Fibroblast of skin of back (primary cell): ENCODE results near the gene AFTPH. TPM values are rescaled to one million over a fixed set of nuclear protein-coding genes. Genes with fewer than 3 reads are reported as not detected.

Source experiments
- DNase-seq: peaks from one replicate; pipeline ENCODE4 v3.0.0-alpha.2; 2013
- polyA plus RNA-seq, 2 experiments: library from polyadenylated mRNA; unstranded; fragments of 120-200 nt; gene quantifications; one replicate each; pipeline ENCODE4 v1.2.1, GENCODE V29; 2013; ENCODE audit not compliant: insufficient read length in 2 of 2

The AFTPH gene, protein sequence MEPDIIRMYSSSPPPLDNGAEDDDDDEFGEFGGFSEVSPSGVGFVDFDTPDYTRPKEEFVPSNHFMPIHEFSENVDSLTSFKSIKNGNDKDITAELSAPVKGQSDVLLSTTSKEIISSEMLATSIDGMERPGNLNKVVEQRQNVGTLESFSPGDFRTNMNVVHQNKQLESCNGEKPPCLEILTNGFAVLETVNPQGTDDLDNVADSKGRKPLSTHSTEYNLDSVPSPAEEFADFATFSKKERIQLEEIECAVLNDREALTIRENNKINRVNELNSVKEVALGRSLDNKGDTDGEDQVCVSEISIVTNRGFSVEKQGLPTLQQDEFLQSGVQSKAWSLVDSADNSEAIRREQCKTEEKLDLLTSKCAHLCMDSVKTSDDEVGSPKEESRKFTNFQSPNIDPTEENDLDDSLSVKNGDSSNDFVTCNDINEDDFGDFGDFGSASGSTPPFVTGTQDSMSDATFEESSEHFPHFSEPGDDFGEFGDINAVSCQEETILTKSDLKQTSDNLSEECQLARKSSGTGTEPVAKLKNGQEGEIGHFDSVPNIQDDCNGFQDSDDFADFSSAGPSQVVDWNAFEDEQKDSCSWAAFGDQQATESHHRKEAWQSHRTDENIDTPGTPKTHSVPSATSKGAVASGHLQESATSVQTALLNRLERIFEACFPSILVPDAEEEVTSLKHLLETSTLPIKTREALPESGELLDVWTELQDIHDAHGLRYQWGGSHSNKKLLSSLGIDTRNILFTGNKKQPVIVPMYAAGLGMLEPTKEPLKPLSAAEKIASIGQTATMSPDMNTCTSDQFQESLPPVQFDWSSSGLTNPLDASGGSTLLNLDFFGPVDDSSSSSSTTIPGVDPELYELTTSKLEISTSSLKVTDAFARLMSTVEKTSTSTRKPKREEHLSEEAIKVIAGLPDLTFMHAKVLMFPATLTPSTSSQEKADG
- polyA plus RNA-seq (2013, experiment 1 of 2; ENCODE audit: insufficient read length) = 18.9 TPM
- 22.1 TPM for polyA plus RNA-seq (2013, experiment 2 of 2; ENCODE audit: insufficient read length)

DNA sequence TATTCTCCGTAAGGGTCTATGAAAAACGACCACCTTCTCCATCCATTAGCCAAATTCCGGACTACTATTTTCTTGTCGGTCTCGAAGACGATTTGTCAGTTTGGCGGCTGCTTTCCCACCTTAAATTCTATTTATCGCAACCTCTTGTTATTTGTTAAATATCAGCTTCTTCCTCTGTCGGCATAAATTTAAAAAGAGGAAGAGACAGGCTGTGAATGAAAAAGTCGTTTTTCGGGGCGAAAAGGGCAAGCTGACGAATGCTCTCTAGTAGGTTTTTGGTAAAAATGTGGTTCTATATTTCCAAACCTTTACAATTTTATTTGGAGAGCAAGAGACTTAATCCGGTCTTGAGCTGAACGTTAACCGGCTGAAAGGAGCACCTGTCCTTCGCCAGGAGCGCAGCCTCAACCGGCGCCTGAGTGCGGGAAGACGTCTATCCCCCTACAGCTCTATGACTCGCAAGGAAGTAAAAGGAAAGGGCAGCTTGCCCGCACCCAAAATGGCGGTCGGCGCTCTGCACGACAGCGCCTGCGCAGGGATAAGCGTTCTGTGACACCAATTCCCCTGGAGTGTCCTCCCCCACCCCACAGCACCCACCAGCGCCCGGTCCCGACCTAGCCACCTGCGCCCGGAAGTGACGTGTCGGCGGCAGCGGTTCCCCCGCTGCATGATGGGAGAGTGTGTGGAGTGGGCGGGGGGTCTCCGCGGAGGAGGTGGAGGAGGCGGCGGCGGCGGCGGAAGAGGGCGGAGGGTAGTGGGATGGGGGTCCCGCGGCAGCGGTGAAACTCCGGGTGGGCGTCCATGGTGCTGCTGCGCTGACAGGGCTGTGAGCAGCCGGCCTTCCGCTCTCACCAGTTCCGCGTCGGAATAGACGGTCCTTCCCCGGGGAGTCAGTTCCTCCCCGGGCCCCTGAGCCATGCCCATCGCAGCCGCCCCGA is at the start of gene AFTPH:
Gene AFTPH (plus strand): TSS at position 663 of the 938 bp plus-strand sequence. CDS start 27,147 bp downstream, outside the sequence.
- DNase-seq = peak; percentile 99

DNA sequence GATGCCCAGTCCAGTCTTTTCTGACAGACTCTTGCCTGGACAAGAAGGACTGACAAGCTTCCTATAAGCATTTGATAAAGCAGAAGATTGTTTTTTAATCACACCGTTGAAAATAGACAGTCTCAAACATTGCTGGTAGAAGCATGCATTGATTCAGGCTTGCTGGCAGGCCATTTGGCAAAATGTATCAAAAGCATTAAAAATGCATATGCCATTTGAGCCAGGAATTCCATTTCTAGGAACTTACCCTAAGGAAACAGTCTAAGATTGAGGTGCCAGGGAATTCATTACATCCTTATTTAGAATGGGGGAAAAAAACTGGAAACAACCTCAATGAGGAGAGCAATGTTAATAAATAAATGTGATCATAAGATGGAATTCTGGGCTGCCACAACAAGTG is 49.5 kb upstream of the AFTPH start:
- DNase-seq = no peak

DNA sequence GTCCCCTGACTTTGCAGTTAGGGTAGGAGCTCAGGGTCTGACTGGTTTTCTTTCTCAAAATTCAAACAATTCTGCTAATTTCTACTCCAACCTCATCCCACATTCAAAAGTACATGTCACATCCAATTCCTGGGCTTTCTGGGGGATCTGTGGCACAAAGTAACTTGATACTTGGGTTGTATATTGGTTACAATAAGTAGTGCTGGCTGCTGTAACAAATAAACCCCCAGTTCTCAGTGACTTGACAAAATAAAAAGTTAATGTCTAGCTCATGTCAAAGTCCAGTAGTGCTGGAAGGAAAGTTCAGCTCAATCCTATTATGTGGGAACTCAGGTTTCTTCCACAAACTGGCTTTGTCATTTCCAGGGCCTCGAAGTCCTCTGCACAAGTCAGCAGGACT is 47.1 kb upstream of the AFTPH start:
- no peak for DNase-seq

DNA sequence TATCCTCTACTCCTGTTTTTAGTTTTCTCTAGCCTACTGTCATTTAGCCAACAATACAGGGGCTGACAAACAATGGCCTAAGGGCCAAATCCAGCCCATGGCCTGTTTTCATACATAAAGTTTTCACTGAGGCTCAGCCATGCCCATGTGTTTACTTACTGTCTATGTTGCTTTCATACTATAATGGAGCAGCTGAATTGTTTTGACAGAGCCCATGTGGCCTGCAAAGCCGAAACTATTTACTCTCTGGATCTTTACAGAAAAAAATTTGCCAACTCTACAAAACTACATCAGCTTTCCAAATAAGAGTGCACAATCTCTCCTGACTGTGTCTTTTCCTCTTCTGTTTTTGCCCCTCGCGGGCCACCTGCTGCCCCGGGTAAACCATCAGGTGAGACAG is 46.1 kb upstream of the AFTPH start:
- no peak for DNase-seq

DNA sequence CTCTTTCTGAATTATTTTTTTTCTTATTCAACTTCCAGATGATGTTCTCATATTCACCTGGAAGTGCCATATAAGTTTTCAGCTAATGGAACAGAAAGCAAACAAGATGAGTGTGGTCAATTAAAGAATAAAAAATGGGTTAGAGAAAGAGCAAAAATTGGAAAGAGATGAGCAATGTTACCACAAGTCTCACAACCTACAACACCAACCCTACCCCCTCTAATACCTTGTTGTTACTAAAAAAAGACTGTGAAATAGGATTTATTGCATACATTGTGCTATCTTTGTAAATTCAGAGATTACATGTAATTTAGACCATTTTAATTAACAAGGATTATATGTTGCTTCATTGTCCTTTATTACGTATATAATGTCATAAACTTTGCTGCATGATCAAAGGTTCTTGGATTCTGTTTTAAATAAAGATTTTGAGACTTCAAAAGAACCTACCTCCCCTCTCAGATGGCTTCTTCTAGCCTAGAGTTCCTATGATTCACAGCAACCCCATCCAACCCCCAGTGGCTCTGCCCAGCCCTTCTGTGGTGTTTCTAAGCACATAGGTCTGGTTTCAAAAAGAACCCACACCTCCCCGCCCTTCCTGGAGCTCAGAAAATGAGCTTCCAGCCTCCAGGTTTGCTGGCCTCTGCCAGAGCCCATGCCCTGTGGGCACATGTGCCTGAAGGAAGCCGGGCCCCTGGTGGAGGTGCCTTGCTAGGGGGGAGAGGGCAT is 45.5 kb upstream of the AFTPH start:
- no peak for DNase-seq

DNA sequence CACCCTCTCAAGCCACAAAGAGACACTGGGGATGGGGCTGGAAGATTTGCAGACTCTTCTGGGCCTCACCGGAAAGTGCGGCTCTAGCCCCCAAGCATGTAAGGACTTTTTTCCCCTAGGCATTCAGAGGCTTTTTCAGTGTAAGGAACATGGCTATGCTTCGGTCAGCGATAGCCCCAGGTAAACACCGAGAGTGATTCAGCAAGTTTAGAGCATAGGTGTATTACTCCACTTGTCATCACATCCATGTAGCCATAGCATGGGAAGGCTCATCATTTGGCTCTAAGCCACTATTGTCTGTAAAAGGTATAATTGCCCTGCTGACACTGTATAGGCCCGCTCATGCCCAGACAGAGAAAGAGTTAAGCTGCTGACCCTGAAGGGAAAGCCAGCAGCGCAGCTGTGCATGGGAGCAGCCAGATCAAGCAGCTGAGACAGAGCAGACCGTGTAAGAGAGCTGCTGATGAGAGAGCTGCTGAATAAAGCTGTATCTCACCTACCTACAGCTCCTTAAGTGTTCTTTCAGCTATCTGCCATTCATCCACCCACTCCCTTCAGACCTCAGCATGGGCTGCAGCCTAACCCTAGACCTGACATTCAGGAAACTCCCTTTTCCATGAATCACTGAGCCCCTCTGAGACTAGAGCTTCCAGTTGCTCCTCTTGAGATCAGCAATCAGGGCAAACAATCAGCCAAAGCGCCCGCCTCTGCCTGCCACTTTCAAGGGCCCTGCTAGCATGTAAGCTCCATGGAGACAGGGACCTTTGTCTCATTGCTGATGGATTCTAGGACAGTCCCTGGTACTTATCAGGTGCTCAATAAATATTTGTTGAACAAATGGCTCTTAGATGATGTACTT is 44.6 kb upstream of the AFTPH start:
- no peak for DNase-seq

DNA sequence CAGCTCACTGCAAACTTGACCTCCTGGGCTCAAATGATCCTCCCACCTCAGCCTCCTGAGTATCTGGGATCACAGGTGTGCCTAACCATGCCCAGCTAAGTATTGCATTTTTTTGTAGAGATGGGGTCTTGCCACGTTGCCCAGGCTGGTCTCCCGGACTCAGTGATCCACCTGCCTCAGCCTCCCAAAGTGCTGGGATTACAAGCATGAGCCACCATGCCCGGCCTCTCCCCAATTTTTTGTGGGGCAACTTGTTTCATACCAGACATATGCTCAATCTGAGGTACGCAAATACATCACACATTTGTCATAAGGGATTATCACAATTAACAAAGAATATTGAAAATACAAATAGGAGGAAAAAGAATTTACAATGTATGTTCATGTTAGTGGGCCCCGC is 42.5 kb upstream of the AFTPH start:
- no peak for DNase-seq

DNA sequence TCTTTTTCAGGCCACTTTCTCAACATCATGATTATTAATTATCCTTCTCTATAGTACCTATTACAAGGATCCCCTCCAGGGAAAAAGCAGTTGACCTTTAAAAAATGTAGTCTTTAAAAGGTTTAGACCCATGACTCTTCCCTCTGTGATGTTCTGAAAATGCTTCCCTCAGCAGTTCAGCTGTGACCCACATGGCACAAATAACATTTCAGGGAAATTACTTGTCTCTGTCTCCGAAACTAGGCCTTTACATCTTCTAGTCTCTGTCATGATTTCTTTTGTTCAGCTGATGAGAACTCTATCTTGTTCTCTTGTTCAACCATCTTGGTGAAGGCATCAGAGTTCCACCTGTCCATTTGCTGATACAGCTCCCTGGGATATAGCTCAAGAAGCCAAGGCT is 41.9 kb upstream of the AFTPH start:
- DNase-seq = no peak

DNA sequence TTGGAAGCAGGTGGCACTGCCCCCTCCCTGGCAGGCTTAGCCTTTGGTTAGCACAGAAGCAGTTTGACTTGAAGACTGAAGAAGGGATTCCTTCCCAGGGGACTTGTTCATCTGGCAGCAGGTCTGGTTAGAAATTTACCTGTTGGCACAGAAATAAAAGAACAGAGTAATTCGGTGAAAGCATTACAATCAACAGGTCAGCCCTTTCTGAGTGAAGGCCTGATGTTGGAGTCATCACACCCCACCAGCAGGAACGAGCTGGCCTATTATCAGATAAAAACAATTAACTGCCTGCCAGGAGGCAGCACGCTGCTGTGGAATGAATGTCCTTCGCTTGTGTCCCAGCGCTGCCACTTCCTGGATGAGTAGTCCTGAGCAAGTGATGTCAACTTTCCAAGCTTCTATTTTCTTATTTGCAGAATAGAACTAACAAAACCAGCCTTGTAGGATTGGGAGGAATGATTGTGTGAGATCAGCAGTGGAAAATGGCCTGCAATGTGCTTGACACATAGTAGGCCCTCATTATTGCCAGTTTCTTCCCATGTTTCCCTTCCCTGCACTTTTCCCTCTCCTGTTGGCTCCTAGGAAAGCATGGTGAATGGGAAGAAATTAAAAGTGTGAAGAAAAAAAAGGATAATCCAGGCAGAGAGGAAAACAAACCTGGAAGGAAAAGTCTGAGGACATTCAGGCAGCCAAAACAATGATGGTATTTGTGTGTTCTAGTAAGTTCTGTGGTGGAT is 41.2 kb upstream of the AFTPH start:
- DNase-seq = peak; percentile 84

DNA sequence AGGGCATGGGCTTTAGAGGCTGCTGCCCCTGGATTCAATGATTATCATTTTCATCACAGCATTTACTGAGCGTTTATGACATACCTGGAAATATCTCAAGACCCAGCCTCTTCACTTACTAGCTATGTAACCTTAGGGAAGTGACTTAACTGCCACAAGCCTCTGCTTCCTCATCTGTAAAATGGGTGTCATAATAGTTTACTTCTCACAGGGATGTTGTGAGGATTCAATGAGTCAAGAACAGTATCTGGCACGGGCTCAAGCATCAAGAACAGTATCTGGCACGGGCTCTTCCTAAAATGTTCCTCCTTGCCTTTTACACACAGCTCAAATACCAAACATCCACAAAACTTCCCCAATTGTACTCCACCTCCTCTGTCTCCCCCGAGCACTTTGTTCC is 38.8 kb upstream of the AFTPH start:
- DNase-seq = no peak

DNA sequence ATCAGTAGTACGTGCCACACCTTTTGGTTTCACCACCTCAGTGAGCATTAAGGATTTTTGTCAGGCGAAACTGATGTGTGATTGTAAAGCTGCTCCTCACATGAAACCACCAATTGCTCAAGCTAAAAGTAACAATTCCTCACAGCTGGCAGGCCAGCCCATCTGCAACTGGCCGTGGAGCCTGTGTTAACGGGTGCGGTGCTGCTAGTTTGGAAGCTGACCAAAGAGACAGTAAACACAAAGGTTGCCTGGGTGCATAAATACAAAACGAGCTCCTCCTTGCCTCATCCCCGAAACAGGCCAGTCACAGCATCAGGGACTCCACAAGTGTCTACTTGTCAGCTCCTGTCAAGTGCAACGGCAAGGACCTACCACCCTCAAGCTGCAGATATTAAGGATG is 38.2 kb upstream of the AFTPH start:
- DNase-seq = no peak

DNA sequence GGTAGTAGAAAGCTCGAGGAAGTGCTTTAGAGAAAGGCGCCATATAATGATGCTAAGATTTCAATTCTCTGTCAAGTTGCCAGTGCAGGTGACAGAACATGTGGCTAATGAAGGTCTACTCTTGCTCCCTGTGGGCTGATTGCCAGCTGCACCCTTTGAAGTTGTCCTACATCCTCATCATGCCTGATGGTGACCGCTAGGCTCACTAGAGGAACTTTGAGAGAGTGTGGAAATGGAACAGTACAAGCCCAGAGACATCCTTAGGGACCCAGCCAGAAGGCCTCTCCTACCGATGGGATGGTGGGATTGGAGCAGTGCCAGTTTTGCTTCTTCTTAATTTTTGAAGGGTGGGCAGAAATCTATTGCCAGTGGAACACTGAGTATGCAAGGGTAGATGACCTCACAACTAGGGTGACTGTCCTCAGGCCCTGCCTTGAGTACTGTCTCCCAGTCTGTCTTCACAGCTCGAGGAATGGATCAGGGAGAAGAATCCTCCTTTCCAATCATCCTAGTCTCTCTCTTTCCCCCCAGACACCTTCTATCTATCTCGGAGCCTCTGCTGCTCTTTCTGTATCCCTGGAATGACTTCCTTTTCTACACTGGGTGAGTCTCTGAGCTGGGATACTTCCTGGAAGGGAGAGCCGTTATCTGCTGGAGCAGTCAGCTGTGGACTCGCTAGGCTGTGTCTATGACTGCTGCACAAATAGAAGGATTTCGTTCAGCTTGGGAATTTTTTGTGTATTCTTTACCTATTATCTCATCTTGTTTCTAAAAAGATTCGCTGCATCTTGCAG is 36.7 kb upstream of the AFTPH start:
- no peak for DNase-seq

DNA sequence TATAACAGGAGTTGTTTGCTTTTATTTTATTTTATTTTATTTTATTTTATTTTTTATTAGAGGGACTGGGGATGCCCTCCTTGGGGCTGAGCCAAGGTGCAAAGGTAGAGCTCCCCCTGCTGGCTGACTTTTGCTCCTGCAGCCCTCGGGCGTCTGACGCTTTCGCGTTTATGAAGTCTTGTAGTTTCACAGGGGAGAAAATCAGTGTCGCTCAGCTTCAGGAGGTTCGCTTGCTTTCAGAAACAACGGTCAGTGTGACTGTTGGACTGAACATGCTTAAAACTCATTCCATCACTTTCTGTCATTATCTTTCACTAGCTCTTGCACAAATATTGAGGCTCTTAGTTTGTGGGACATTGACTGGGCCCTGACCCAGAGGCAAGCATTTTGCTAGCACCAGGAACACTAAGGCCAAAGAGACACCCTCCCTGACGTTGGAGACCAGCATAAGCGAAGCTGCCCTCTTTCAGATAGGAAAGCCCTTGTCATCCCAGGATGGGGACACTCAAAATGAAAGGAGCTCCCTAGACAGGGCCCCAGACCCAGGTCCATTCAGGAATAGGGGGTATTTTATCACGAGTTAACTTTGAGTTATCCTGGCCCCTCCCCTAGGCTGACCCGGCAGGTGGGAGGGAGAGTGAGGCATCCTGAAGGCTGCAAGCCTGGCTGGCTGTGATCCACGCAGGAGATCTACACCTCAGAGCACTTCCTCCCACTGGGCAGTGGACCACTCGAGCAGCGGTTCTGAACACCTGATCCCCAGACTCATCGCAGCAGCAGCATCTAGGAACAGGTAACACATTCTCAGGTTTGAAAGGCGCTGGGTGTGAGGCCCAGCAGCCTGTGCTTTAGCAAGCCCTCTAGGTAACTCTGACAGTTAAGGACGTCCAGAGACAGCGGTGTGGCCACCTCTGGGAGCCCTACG is 35.8 kb upstream of the AFTPH start:
- DNase-seq = peak; percentile 45

DNA sequence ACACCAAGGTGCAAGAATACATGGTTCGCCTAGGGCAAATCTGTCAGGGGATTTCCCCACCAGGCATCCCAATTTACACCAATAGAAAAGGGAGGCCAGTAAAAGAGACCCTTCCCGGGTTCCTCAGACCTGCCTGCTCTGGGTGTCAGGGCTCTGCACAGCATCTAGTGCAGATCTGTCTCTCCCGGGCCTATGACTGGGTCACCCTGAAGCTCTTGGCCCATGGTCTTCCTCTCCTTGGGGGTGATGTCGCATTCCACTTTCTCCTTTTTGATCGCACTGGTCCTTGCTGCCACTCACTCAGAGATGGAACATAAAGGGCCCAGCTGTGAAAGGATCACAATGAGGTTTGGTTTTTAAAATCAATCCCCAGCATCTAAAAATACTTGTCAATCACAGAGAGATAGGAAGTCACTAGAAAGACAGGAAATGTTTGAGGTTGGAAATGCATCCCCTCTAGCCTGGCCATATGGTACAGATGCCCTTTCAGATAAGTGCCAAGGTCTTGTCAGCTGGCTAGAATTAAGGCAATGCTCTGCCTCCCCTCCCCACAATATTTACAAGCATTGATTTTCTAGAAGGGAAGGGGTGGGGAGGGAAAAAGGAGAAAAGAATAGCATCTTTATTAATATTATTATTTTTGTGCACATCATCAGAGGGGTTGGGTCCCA is 34.9 kb upstream of the AFTPH start:
- no peak for DNase-seq

DNA sequence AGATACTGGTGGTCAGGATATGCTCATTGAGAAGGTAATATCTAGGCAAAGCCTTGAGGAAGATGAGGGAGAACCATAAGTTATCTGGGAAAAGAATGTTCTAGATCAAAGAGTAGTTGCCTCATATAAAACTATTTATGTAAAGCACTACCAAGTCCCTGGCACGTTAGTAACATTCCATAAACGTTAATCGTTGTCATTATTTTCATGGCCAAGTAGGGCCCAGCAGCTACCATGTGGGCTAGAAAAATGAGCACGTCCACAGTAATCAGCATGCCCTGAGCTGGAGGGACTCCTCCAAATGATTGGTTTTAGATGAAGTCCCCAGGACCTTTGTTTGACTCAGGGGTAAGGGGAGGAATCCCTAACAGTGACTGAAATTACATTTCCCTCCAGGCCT is 32.7 kb upstream of the AFTPH start:
- DNase-seq = peak; percentile 38

DNA sequence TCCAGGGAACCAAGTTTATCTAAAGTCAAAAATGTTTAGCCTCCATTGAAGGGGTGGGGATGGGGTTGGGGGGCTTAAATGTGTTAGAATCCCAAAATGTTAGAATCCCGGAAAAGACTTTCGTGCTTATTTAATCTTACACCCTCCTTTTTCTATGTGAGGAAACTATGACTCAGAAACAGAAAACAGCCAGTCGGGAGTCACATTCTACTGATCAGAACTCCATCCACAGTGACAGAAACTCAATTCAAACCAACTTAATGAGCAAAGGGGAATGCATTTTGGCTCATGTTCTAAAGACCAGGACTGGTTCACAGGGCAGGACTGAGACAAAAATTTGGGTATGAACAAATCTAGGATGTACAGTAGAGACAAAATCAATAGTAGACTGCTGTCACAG is 31.9 kb upstream of the AFTPH start:
- no peak for DNase-seq

DNA sequence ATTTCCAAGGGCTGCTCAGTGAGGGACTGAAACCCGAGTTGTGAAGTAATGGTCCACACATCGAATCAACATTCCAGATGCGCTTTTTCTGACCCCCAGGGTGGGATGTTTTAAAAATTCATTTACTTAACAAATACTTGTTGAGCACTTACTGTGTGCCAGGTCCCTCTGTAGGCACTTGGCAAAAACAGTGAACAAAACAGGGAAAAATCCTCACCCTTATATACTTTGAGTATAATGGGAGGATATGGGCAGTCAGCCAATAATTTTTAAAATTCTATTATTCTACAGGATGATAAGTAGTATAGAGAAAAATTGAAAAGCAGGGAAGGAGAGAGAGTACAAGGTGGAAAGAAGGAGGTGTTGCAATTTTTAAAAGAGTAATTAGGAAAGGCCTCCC is 31.3 kb upstream of the AFTPH start:
- no peak for DNase-seq
